Activated T-helper 1 cell treated with anti-CD3 and anti-CD28 coated beads, Interleukin-12 subunit alpha, Interleukin-12 subunit beta, Interleukin-2, Interleukin-4 antibody, amounts not matched to agents 30 ng/mL and 10 ng/mL and 1 ng/mL, durations not matched to agents 14 hours and 24 hours and 36 hours (primary cell): ENCODE results near the gene ATP13A2. TPM values are rescaled to one million over a fixed set of nuclear protein-coding genes. Genes with fewer than 3 reads are reported as not detected.

Experiments
- DNase-seq: peaks from one replicate; pipeline ENCODE4 v3.0.0; 2021; ENCODE audit warnings: low spot score
- H3K27ac Mint-ChIP-seq: one replicate; pipeline ENCODE4 v1.8.0; 2021; ENCODE audit warnings: mild to moderate bottlenecking, mixed read lengths
- H3K27me3 Mint-ChIP-seq: one replicate; pipeline ENCODE4 v1.8.0; 2022; ENCODE audit warnings: mild to moderate bottlenecking, moderate library complexity, mixed read lengths; ENCODE audit not compliant: insufficient read depth
- H3K36me3 Mint-ChIP-seq: one replicate; pipeline ENCODE4 v1.8.0; 2021; ENCODE audit warnings: low read depth, mixed read lengths
- H3K4me1 Mint-ChIP-seq: one replicate; pipeline ENCODE4 v1.8.0; 2021; ENCODE audit warnings: low read depth, mixed read lengths
- H3K4me3 Mint-ChIP-seq: one replicate; pipeline ENCODE4 v1.8.0; 2021; ENCODE audit warnings: mild to moderate bottlenecking, moderate library complexity, mixed read lengths
- H3K9me3 Mint-ChIP-seq: one replicate; pipeline ENCODE4 v1.8.0; 2021; ENCODE audit warnings: mixed read lengths
- intact Hi-C: fragments of 100-400 bp; cut with micrococcal nuclease; formaldehyde crosslinking; loops from one replicate; pipeline ENCODE4 v1.15.1; 2024
- total RNA-seq: library from RNA; stranded (reverse); gene quantifications from 2 replicates; pipeline ENCODE4 v1.2.3, GENCODE V29; 2022

ATP13A2 gene
- total RNA-seq, 1 donor from 2014 or later, result 48.3 TPM

DNA sequence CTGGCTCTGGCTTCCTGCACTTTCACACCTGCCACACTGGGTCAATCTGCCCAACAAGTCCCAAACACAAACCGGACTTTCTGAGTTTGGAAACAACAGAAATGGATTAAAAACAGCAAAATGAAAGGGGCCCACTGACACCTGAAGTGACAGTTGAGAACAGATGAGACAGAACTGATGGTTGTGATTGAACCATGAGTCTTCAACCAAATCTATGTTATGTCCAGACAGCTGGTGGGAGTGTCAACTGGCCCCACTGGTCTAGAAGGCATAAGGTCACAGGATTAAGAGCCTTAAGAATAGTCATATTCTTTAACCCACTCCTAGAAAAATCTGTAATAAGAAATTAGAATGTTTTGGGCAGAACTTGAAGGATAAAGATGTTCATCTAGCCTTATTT, 13.0 kb upstream of the ATP13A2 start:
- no peak for DNase-seq
- Mint-ChIP-seq H3K9me3 (no peaks in the 10 kb centered on the region), H3K27me3 (no peaks in the 10 kb centered on the region), H3K36me3 (peaks cover 46% of the 10 kb centered on the region), H3K27ac (no peak overlapping the region), H3K4me3 (no peak overlapping the region), H3K4me1 (peaks cover 10% of the 10 kb centered on the region)
- intact Hi-C loops, result no loop called here

DNA sequence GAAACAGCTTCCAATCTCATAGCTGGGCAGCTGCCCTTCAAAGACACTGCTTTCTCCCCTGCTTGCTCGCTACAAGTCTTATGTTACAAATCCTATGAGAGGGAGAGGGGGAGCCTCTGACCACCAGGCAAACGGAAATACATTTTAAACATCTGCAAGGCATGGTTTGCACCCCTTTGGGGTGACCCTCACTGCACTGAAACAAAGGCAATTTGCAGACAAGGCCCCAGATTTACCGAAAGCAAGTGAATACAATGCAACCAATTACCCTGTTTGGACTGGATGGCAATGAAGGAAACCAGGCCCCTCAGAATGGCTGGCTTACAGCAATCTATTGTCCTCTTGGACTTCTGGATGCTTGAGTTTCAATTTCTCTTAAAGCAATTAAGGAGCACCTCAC, 11.8 kb upstream of the ATP13A2 start:
- H3K4me1 Mint-ChIP-seq, result peaks cover 21% of the 10 kb centered on the region
- H3K27ac Mint-ChIP-seq, result no peak overlapping the region
- H3K4me3 Mint-ChIP-seq, result no peak overlapping the region
- H3K9me3 Mint-ChIP-seq, result no peaks in the 10 kb centered on the region
- peaks cover 49% of the 10 kb centered on the region for H3K36me3 Mint-ChIP-seq
- intact Hi-C loops, result no loop called here
- no peaks in the 10 kb centered on the region for H3K27me3 Mint-ChIP-seq
- no peak for DNase-seq

DNA sequence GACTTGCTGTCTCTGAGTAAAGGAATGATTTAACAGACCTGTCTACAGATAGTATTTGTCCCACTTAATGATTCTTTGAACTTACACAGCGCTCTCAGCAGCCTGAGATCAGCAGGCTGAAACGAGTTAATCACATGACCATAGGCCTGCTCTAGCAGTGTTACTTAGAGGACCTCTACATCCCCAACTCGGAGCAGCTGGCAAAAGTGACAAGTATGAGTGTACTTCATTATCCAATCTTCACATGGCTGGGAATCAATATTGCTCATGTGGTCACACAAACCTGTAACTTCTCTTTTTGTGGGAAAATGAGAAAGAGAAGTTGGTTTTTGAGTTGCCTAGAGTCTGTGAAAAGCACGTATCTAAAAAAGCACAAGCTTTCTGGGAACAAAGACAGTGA, 11.4 kb upstream of the ATP13A2 start:
- intact Hi-C loops, result no loop called here
- H3K27me3 Mint-ChIP-seq, result no peaks in the 10 kb centered on the region
- DNase-seq, result no peak
- H3K9me3 Mint-ChIP-seq, result no peaks in the 10 kb centered on the region
- H3K4me1 Mint-ChIP-seq, result peaks cover 21% of the 10 kb centered on the region
- no peak overlapping the region for H3K27ac Mint-ChIP-seq
- no peak overlapping the region for H3K4me3 Mint-ChIP-seq
- H3K36me3 Mint-ChIP-seq, result peaks cover 48% of the 10 kb centered on the region

DNA sequence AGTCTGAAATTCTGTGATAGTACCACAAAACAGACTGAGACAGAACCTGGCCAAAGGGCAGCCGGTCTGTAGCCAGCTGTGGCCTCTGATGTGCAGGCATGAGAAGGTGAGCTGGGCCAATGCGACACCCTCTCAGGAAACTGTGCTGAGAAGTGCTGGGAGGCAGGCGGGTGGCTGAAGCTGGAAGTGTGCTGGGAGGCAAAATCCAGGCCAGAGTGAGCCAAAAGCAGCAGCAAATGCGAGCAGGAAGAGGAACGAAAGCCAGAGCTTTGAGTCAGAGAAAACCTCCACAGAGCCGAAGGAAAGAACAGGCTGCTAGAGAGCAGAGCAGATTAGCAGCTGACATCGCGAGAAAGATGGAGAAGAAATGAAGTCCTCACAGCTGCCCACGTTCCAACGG, 10.2 kb upstream of the ATP13A2 start:
- Mint-ChIP-seq H3K27me3 (no peaks in the 10 kb centered on the region), H3K4me3 (no peak overlapping the region), H3K27ac (no peak overlapping the region), H3K4me1 (peaks cover 21% of the 10 kb centered on the region), H3K36me3 (peaks cover 40% of the 10 kb centered on the region), H3K9me3 (no peaks in the 10 kb centered on the region)
- no peak for DNase-seq
- intact Hi-C loops, result no loop called here

DNA sequence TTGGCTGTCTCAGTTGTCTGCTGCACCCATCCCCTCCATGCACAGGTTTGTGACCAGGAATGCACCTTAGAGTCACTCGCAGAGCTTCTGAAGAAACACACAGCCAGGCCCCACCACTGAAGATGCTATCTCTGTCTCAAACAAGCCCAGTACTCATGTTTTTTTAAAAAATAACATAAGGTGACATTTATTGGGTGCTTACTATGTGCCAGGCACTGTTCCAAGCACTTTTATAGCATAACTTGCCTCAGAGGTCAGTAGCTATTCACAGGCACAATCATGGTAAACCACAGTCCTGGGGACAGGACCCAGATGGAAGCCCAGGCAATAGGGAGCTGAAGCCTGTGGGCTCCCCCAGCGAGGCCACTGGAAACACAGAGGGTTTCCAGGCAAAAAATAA, 8.8 kb upstream of the ATP13A2 start:
- DNase-seq, result no peak
- no peak overlapping the region for H3K27ac Mint-ChIP-seq
- H3K27me3 Mint-ChIP-seq, result no peaks in the 10 kb centered on the region
- peaks cover 21% of the 10 kb centered on the region for H3K4me1 Mint-ChIP-seq
- peaks cover 39% of the 10 kb centered on the region for H3K36me3 Mint-ChIP-seq
- no peaks in the 10 kb centered on the region for H3K9me3 Mint-ChIP-seq
- intact Hi-C loops, result no loop called here
- no peak overlapping the region for H3K4me3 Mint-ChIP-seq

GRCh38 chr1:17018849-17019248, 7.1 kb upstream of the ATP13A2 start:
- Mint-ChIP-seq H3K4me1 (peaks cover 26% of the 10 kb centered on the region), H3K27me3 (no peaks in the 10 kb centered on the region), H3K9me3 (no peaks in the 10 kb centered on the region), H3K4me3 (no peak overlapping the region), H3K27ac (no peak overlapping the region), H3K36me3 (peaks cover 31% of the 10 kb centered on the region)
- intact Hi-C loops, result no loop called here
- no peak for DNase-seq

DNA sequence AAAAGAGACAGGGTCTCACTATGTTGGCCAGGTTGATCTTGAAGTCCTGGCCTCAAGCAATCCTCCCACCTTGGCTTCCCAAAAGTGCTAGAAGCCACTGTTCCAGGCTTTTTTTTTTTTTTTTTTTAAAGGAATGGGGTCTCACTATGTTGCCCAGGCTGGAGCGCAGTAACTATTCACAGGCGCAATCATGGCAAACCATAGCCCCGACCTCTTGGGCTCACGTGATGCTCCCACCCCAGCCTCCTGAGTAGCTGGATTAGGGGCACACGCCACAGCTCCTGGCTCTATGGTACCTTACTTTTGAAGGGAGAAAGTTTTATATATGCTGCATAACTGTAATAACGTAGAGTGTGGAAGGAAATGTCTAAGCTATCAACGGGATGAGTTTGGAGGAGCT, 5.7 kb upstream of the ATP13A2 start:
- Mint-ChIP-seq H3K9me3 (no peaks in the 10 kb centered on the region), H3K4me1 (peaks cover 18% of the 10 kb centered on the region), H3K4me3 (no peak overlapping the region), H3K36me3 (peaks cover 28% of the 10 kb centered on the region), H3K27me3 (peaks cover 4% of the 10 kb centered on the region), H3K27ac (no peak overlapping the region)
- no peak for DNase-seq
- intact Hi-C loops, result no loop called here

GRCh38 chr1:17016317-17016661, 4.6 kb upstream of the ATP13A2 start:
- intact Hi-C loops, result no loop called here
- H3K4me3 Mint-ChIP-seq, result no peak overlapping the region
- no peak overlapping the region for H3K27ac Mint-ChIP-seq
- DNase-seq, result no peak
- H3K36me3 Mint-ChIP-seq, result peaks cover 22% of the 10 kb centered on the region
- no peaks in the 10 kb centered on the region for H3K9me3 Mint-ChIP-seq
- H3K4me1 Mint-ChIP-seq, result peaks cover 22% of the 10 kb centered on the region
- H3K27me3 Mint-ChIP-seq, result peaks cover 4% of the 10 kb centered on the region

GRCh38 chr1:17014671-17015567, 3.2 kb upstream of the ATP13A2 start:
- peaks cover 4% of the 10 kb centered on the region for H3K27me3 Mint-ChIP-seq
- no peak overlapping the region for H3K27ac Mint-ChIP-seq
- H3K36me3 Mint-ChIP-seq, result peaks cover 17% of the 10 kb centered on the region
- no peak overlapping the region for H3K4me3 Mint-ChIP-seq
- no peak for DNase-seq
- H3K4me1 Mint-ChIP-seq, result peaks cover 34% of the 10 kb centered on the region
- intact Hi-C loops, result no loop called here
- no peaks in the 10 kb centered on the region for H3K9me3 Mint-ChIP-seq

GRCh38 chr1:17013491-17014320, 2.0 kb upstream of the ATP13A2 start:
- Mint-ChIP-seq H3K4me1 (peaks cover 26% of the 10 kb centered on the region), H3K27ac (no peak overlapping the region)

DNA sequence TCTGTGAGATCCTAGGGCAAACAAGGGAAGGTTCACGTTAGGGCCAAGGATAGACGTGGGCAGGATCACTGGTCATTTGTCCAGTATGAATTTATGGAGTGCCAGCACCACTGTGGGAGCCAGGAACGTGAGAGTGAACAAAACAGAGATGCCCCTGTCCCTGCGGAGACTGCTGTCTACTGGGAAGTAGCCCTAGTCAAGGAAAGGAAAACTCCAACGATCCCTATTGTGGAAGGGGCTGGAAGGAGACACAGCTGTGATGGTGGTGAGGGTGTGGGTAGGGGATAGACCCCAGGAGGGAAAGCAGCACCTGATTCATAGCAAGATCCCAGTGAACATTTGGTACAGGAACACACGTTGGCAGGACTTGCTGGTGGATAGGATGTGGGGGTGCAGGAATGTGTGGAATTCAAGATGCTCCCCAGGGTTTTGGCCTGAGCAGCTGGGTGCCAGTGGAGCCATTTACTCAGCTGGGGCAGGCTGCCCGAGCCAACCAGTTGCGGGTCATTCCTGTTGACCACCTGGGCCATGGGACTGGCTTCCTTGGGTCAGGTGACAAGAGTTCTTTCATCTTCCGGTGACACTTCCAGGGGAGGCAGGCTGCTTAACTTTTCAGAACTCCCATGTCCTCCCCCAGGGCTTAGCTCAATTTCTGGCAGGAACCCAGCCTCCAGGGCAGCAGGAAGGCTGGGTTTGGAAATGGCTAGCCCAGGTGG, 1.2 kb upstream of the ATP13A2 start:
- Mint-ChIP-seq H3K27ac (no peak overlapping the region), H3K36me3 (peaks cover 2% of the 10 kb centered on the region), H3K27me3 (peaks cover 4% of the 10 kb centered on the region), H3K9me3 (no peaks in the 10 kb centered on the region), H3K4me1 (peaks cover 24% of the 10 kb centered on the region), H3K4me3 (no peak overlapping the region)
- intact Hi-C loops, result loop anchor here (1.0 kb wide), 1 partner anchor 41 kb away; the partner anchor contains the start of gene SDHB
- no peak for DNase-seq

More at GRCh38 chr1:17013491-17014320, 2.0 kb upstream of the ATP13A2 start:
- intact Hi-C loops, result no loop called here
- H3K4me3 Mint-ChIP-seq, result no peak overlapping the region
- peaks cover 4% of the 10 kb centered on the region for H3K27me3 Mint-ChIP-seq
- no peaks in the 10 kb centered on the region for H3K9me3 Mint-ChIP-seq
- DNase-seq, result no peak
- H3K36me3 Mint-ChIP-seq, result peaks cover 7% of the 10 kb centered on the region

DNA sequence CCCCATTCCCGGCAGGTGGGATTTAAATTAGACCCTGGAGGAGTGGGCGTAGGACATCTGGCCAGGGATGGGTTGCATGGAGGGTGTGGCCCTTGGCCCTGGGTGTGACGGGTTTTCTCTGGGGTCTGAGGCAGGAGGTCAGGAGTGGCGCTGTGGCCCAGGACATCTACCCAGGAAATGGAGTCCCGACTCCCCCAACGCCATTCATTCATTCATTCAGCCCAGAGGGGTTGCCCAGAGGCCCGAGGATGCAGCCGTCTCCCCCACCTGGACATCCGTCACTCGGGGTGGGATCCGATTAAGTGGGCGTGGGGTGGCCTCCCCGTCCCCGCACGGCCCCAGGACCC, 663 bp downstream of the ATP13A2 start:
- Mint-ChIP-seq H3K36me3 (no peaks in the 10 kb centered on the region), H3K4me3 (peak overlapping the region; percentile 86), H3K9me3 (no peaks in the 10 kb centered on the region), H3K27me3 (peaks cover 4% of the 10 kb centered on the region), H3K27ac (peak overlapping the region; percentile 73), H3K4me1 (peaks cover 24% of the 10 kb centered on the region)
- DNase-seq, result no peak
- intact Hi-C loops, result loop anchor here (2.0 kb wide), 1 partner anchor 50 kb away; no protein-coding TSS in a partner anchor
